ENCODE results near the gene WDR43.

Gene WDR43

GRCh38 chr2:28993206-28993960 lies 98.9 kb downstream of the WDR43 start:
- DNase-seq (ENCODE audit: low read depth in 2 of 2) = no peak

DNA sequence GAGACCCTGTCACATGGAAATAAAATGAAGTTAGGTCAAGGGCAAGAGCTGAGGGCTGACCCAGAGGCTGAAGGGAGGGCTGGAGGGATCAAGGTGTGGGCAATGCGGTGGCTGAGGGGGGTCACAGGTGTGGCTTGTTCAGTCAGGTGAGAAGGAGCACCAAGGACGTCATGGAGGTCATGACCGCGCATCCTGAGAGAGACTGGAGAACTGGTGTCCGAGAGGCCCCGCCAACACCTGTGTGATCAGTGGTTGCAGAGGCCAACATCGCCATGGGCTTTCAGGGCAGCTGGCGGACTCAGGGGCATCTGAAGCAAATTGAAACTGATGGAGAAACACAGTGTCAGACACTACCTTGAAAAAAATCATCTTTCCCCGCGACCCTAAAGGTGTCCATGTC lies 99.6 kb downstream of the WDR43 start:
- DNase-seq (ENCODE audit: low read depth in 2 of 2) = no peak

GRCh38 chr2:28994679-28995078 lies 100.2 kb downstream of the WDR43 start:
- no peak for DNase-seq (ENCODE audit: low read depth in 2 of 2)

DNA sequence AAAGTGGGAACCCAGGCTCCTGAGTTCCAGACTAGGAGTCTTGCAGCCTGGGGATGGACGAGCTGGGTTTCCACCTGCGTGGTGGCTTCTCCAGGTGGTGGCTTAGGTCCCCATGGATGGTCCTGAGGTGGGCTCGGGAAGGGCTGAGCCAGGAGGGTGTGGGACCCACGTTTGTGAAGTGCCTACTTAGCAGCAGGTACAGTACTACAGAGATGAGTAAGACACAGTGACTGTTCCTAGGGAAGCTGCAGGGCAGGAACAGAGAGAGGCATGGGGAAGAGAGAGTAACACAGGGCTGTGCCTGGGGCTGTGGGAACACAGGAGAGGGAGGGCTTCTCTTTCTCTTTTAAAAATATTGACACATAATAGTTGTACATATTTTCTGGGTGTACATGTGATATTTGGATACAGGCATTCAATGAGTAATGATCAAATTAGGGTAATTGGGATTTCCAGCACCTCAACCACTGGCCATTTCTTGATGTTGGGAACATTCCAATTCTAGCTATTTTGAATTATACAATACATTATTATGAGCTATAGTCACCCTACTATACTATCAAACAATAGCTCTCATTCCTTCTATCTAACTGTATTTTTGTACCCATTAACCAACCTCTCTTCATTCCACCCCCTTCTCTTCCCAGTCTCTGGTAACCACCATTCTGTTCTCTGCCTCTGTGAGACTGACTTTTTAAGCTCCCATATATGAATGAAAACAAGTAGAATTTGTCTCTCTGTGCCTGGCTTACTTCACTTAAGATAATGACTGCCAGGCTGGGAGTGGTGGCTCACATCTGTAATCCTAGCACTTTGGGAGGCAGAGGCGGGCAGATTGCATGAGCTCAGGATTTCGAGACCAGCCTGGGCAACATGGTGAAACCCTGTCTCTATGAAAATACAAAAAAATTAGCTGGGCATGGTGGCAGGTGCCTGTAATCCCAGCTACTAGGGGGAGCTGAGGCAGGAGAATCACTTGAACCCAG lies 101.6 kb downstream of the WDR43 start:
- DNase-seq (ENCODE audit: low read depth in 2 of 2) = no peak

GRCh38 chr2:28997237-28997846 lies 102.9 kb downstream of the WDR43 start:
- DNase-seq (ENCODE audit: low read depth in 2 of 2) = no peak
